ENCODE measurements around the gene HOXA4. TPM values are rescaled to one million over a fixed set of nuclear protein-coding genes. Genes with fewer than 3 reads are reported as not detected.

Gene HOXA4
- total and polyA plus RNA-seq, 9 donors = 3.2 to 26.2 (median 22.6) TPM

GRCh38 chr7:27141137-27141922 lies 10.8 kb upstream of the HOXA4 start:
- peak overlapping the region; percentile 54 for H3K4me3 ChIP-seq (ENCODE audit: low read length)
- H3K36me3 ChIP-seq (ENCODE audit: control insufficient read depth, insufficient read depth, low read length) = peaks cover 35% of the 10 kb centered on the region
- H3K4me1 ChIP-seq (ENCODE audit: control insufficient read depth, insufficient read depth, low read length) = peaks cover 47% of the 10 kb centered on the region
- WGBS (ENCODE audit: insufficient coverage) = 79% methylated on average over 9 of the region's 18 CpGs
- peak overlapping the region; percentile 84 for H3K27ac ChIP-seq (ENCODE audit: low read length)
- H3K9me3 ChIP-seq (replicated peaks; ENCODE audit: control insufficient read depth, low read depth, low read length) = no peaks in the 10 kb centered on the region
- H3K27me3 ChIP-seq (ENCODE audit: control insufficient read depth, insufficient read depth, low read length) = peaks cover 25% of the 10 kb centered on the region
- DNase-seq = no peak

- Histone ChIP-seq H3K4me1 (ENCODE audit: control insufficient read depth, insufficient read depth, low read length) (peaks cover 47% of the 10 kb centered on the region), H3K9me3 (replicated peaks; ENCODE audit: control insufficient read depth, low read depth, low read length) (no peaks in the 10 kb centered on the region), H3K4me3 (ENCODE audit: low read length) (peak overlapping the region; percentile 33), H3K27ac (ENCODE audit: low read length) (peak overlapping the region; percentile 83), H3K36me3 (ENCODE audit: control insufficient read depth, insufficient read depth, low read length) (peaks cover 35% of the 10 kb centered on the region), H3K27me3 (ENCODE audit: control insufficient read depth, insufficient read depth, low read length) (peaks cover 22% of the 10 kb centered on the region)
- no peak for DNase-seq
- 75% methylated on average over 5 of the region's 15 CpGs for WGBS (ENCODE audit: insufficient coverage)
Measured at GRCh38 chr7:27140126-27140857, 9.7 kb upstream of the HOXA4 start.

DNA sequence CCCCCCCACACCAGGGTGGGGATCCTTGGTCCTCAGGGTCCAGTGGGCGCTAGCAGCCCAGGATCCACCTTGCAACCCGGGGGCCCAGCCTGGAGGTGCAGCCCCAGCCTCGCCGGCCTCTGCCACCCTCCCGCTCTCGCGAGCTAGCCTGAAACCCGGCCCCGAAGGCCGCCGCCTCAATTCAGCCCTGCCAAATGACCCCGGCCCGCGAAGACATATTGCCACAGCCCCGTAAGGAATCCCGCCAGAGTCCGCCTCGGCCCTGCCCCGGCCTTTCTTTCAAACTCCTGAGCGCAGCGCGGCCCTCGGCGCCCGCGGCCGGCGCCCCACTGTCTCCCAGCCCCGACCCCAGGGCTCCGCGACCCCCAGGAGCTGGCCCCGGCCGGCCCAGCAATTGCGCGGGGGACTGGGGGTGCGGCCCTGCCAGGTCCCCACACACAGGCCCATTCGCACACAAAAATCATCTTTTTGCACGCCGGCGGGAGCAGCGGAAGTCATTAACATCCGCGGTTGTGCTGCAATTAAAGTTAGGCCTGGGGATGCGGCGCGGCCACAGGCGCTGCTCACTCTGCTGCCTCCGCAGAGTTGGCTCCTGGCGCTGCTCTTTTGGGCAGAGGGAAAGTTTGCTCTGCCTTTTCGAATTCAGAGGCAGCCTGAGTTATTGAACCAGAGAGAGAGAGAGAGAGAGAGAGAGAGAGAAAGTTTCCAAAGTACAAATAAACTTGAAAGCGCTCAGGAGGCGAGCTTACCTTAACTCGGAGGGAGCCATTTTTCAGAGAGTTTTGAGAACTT lies 9.0 kb upstream of the HOXA4 start:
- Histone ChIP-seq H3K4me3 (ENCODE audit: low read length) (peak overlapping the region; percentile 33), H3K36me3 (ENCODE audit: control insufficient read depth, insufficient read depth, low read length) (peaks cover 27% of the 10 kb centered on the region), H3K27ac (ENCODE audit: low read length) (peak overlapping the region; percentile 83), H3K4me1 (ENCODE audit: control insufficient read depth, insufficient read depth, low read length) (peaks cover 40% of the 10 kb centered on the region), H3K9me3 (replicated peaks; ENCODE audit: control insufficient read depth, low read depth, low read length) (no peaks in the 10 kb centered on the region), H3K27me3 (ENCODE audit: control insufficient read depth, insufficient read depth, low read length) (peaks cover 15% of the 10 kb centered on the region)
- no peak for DNase-seq
- WGBS (ENCODE audit: insufficient coverage) = 55% methylated on average over 50 of the region's 53 CpGs

DNA sequence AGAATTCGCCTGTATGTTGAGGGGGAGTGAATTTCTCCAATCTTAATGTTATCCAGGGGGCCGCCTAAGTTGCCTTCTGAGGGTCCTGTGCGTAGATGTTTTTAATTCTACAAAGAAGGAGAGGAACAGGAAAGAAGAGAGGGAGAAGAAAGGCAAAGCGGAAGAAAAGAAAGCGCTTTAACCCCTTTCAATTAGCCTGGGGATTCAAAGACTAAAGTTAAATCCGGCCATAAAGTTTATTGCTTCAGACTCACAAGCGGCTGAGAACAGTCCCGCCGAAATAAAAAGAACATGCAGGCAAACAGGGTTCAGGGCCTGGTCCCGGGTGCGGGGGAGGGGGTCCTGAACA lies 8.4 kb upstream of the HOXA4 start:
- no peak for DNase-seq
- peak overlapping the region; percentile 83 for H3K27ac ChIP-seq (ENCODE audit: low read length)
- no peaks in the 10 kb centered on the region for H3K9me3 ChIP-seq (replicated peaks; ENCODE audit: control insufficient read depth, low read depth, low read length)
- peaks cover 12% of the 10 kb centered on the region for H3K27me3 ChIP-seq (ENCODE audit: control insufficient read depth, insufficient read depth, low read length)
- H3K4me1 ChIP-seq (ENCODE audit: control insufficient read depth, insufficient read depth, low read length) = peaks cover 38% of the 10 kb centered on the region
- WGBS (ENCODE audit: insufficient coverage) = 83% methylated on average over 2 of the region's 11 CpGs
- H3K4me3 ChIP-seq (ENCODE audit: low read length) = peak overlapping the region; percentile 33
- peaks cover 21% of the 10 kb centered on the region for H3K36me3 ChIP-seq (ENCODE audit: control insufficient read depth, insufficient read depth, low read length)

DNA sequence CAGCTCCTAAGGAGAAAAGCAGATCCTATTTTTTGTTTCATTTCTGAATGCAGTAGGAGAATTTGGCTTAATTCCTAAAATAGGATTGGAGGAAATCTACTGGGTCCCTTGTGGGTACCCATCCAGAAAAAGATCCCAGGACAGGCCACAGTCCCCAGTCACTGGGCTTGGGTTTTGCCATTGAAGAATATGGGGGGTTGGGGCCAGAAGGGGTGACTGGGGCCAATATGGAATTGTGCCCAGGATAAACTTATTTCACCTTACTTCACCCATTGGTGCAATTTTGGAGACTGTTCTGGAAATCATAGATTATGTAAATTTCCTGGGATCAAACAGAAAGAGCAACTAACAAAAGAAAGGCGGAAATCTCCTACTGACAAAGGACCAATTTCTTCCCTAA lies 7.9 kb upstream of the HOXA4 start:
- DNase-seq = no peak
- H3K4me3 ChIP-seq (ENCODE audit: low read length) = no peak overlapping the region
- WGBS (ENCODE audit: insufficient coverage) = no CpG with 5 or more reads among the region's 1 CpG
- peak overlapping the region; percentile 83 for H3K27ac ChIP-seq (ENCODE audit: low read length)
- H3K36me3 ChIP-seq (ENCODE audit: control insufficient read depth, insufficient read depth, low read length) = peaks cover 19% of the 10 kb centered on the region
- peaks cover 10% of the 10 kb centered on the region for H3K27me3 ChIP-seq (ENCODE audit: control insufficient read depth, insufficient read depth, low read length)
- H3K9me3 ChIP-seq (replicated peaks; ENCODE audit: control insufficient read depth, low read depth, low read length) = no peaks in the 10 kb centered on the region
- peaks cover 41% of the 10 kb centered on the region for H3K4me1 ChIP-seq (ENCODE audit: control insufficient read depth, insufficient read depth, low read length)

- WGBS (ENCODE audit: insufficient coverage) = no CpG with 5 or more reads among the region's 2 CpGs
- Histone ChIP-seq H3K4me1 (ENCODE audit: control insufficient read depth, insufficient read depth, low read length) (peaks cover 43% of the 10 kb centered on the region), H3K27ac (ENCODE audit: low read length) (peak overlapping the region; percentile 83)
Measured at GRCh38 chr7:27137640-27138315, 7.2 kb upstream of the HOXA4 start.

GRCh38 chr7:27134392-27134791 lies 3.8 kb upstream of the HOXA4 start:
- Histone ChIP-seq H3K4me3 (ENCODE audit: low read length) (no peak overlapping the region), H3K4me1 (ENCODE audit: control insufficient read depth, insufficient read depth, low read length) (peaks cover 48% of the 10 kb centered on the region), H3K27ac (ENCODE audit: low read length) (no peak overlapping the region), H3K36me3 (ENCODE audit: control insufficient read depth, insufficient read depth, low read length) (peaks cover 4% of the 10 kb centered on the region), H3K27me3 (ENCODE audit: control insufficient read depth, insufficient read depth, low read length) (peaks cover 9% of the 10 kb centered on the region), H3K9me3 (replicated peaks; ENCODE audit: control insufficient read depth, low read depth, low read length) (no peaks in the 10 kb centered on the region)
- WGBS (ENCODE audit: insufficient coverage) = 42% methylated on average over 2 of the region's 2 CpGs
- DNase-seq = peak; percentile 89

More at GRCh38 chr7:27137640-27138315, 7.2 kb upstream of the HOXA4 start:
- H3K4me3 ChIP-seq (ENCODE audit: low read length) = no peak overlapping the region
- H3K36me3 ChIP-seq (ENCODE audit: control insufficient read depth, insufficient read depth, low read length) = peaks cover 19% of the 10 kb centered on the region
- DNase-seq = peak; percentile 56
- no peaks in the 10 kb centered on the region for H3K9me3 ChIP-seq (replicated peaks; ENCODE audit: control insufficient read depth, low read depth, low read length)
- H3K27me3 ChIP-seq (ENCODE audit: control insufficient read depth, insufficient read depth, low read length) = peaks cover 10% of the 10 kb centered on the region

GRCh38 chr7:27133409-27134231 lies 3.1 kb upstream of the HOXA4 start:
- no peaks in the 10 kb centered on the region for H3K9me3 ChIP-seq (replicated peaks; ENCODE audit: control insufficient read depth, low read depth, low read length)
- 64% methylated on average over 3 of the region's 18 CpGs for WGBS (ENCODE audit: insufficient coverage)
- peaks cover 6% of the 10 kb centered on the region for H3K36me3 ChIP-seq (ENCODE audit: control insufficient read depth, insufficient read depth, low read length)
- no peak for DNase-seq
- H3K4me3 ChIP-seq (ENCODE audit: low read length) = no peak overlapping the region
- H3K4me1 ChIP-seq (ENCODE audit: control insufficient read depth, insufficient read depth, low read length) = peaks cover 49% of the 10 kb centered on the region
- peaks cover 7% of the 10 kb centered on the region for H3K27me3 ChIP-seq (ENCODE audit: control insufficient read depth, insufficient read depth, low read length)
- H3K27ac ChIP-seq (ENCODE audit: low read length) = peak overlapping the region; percentile 6

- H3K4me3 ChIP-seq (ENCODE audit: low read length) = no peak overlapping the region
- no peak overlapping the region for H3K27ac ChIP-seq (ENCODE audit: low read length)
- H3K9me3 ChIP-seq (replicated peaks; ENCODE audit: control insufficient read depth, low read depth, low read length) = no peaks in the 10 kb centered on the region
- H3K4me1 ChIP-seq (ENCODE audit: control insufficient read depth, insufficient read depth, low read length) = peaks cover 51% of the 10 kb centered on the region
- WGBS (ENCODE audit: insufficient coverage) = 64% methylated on average over 3 of the region's 6 CpGs
- DNase-seq = no peak
- H3K27me3 ChIP-seq (ENCODE audit: control insufficient read depth, insufficient read depth, low read length) = peaks cover 7% of the 10 kb centered on the region
- peaks cover 6% of the 10 kb centered on the region for H3K36me3 ChIP-seq (ENCODE audit: control insufficient read depth, insufficient read depth, low read length)
Measured at GRCh38 chr7:27132978-27133377, 2.4 kb upstream of the HOXA4 start.
